Kidney (tissue), 14 donors: Measurements from ENCODE around the gene EEFSEC. TPM values are rescaled to one million over a fixed set of nuclear protein-coding genes. Genes with fewer than 3 reads are reported as not detected.

ENCODE experiments used
- DNase-seq, 5 donors: peaks; one replicate each; pipeline ENCODE4 v3.0.0-alpha.2; 2013 to 2020
- FAIRE-seq: peaks from 2 replicates; lab custom pipeline; 2012; peaks lifted over from hg19 to GRCh38; lab: Jason Lieb, UNC
- H3K27ac ChIP-seq, 2 donors: one replicate each; pipeline ENCODE4 v1.7.0; 2013; ENCODE audit warnings: low read depth in 2 of 2, low read length in 2 of 2, inconsistent platforms in 1 of 2
- H3K27me3 ChIP-seq: one replicate; pipeline ENCODE4 v1.7.1; 2013; ENCODE audit warnings: low read length, inconsistent platforms; ENCODE audit not compliant: control insufficient read depth, insufficient read depth
- H3K36me3 ChIP-seq, 3 donors: one replicate each; pipeline versions ENCODE4 v1.7.0 to v1.7.1; 2013; ENCODE audit warnings: low read length in 3 of 3, control low read depth in 1 of 3, inconsistent platforms in 1 of 3; ENCODE audit not compliant: insufficient read depth in 3 of 3, control insufficient read depth in 2 of 3
- H3K4me1 ChIP-seq, 3 donors: one replicate each; pipeline versions ENCODE4 v1.7.0 to v1.7.1; 2013; ENCODE audit warnings: low read length in 3 of 3, inconsistent platforms in 1 of 3, low read depth in 1 of 3; ENCODE audit not compliant: control insufficient read depth in 2 of 3, insufficient read depth in 2 of 3
- H3K4me3 ChIP-seq, 3 donors: one replicate each; pipeline versions ENCODE4 v1.7.0 to v1.8.1; 2013; ENCODE audit warnings: low read length in 3 of 3, control low read depth in 1 of 3, inconsistent platforms in 1 of 3
- H3K9ac ChIP-seq, 3 donors: one replicate each; pipeline versions ENCODE4 v1.7.0 to v1.7.1; 2013; ENCODE audit warnings: low read length in 3 of 3, control low read depth in 1 of 3, inconsistent platforms in 1 of 3
- H3K9me3 ChIP-seq, 3 donors: one replicate each; pipeline versions ENCODE4 v1.7.0 to v1.7.1; 2013; ENCODE audit warnings: low read length in 3 of 3, control low read depth in 1 of 3, inconsistent platforms in 1 of 3; ENCODE audit not compliant: control insufficient read depth in 2 of 3, insufficient read depth in 1 of 3
- CTCF ChIP-seq: IDR thresholded peaks from 3 replicates; pipeline ENCODE4 v1.5.1; 2012; ENCODE audit warnings: mild to moderate bottlenecking, moderate library complexity, borderline replicate concordance; ENCODE audit not compliant: insufficient read depth; ENCODE audit errors: extremely low read depth
- intact Hi-C: fragments of 100-400 bp; cut with DNase I; formaldehyde crosslinking; loops from one replicate; pipeline ENCODE4 v1.11.1; 2022
- polyA plus RNA-seq: library from polyadenylated mRNA; stranded (reverse); fragments of 350-450 nt; fragmentation: Illumina TruSeq; extraction: RNeasy Lipid Tissue Mini Kit (QIAGEN cat#74804); gene quantifications from one replicate; pipeline ENCODE4 v1.2.3, GENCODE V29; 2014; ENCODE audit warnings: low read depth, low replicate concordance; ENCODE audit not compliant: insufficient read depth
- total RNA-seq: library from RNA; stranded (reverse); fragmentation: NEBNext Ultra II Directional; extraction: Animal tissue kit (Norgen Biotek cat#: 25700); gene quantifications from one replicate; pipeline ENCODE4 v1.2.1, GENCODE V29; 2021
- donor health status: control.
- donor health status: control.
- donor health status: control.
- donor health status: control.
- donor health status: control.
- donor health status: DM: yes; HTN: yes; CAD: no.
- donor health status: Normal renal cell carcinoma (clear cell type).

The EEFSEC gene
- total and polyA plus RNA-seq, 2 donors from 2014 or later: 15.2 to 23.2 TPM

DNA sequence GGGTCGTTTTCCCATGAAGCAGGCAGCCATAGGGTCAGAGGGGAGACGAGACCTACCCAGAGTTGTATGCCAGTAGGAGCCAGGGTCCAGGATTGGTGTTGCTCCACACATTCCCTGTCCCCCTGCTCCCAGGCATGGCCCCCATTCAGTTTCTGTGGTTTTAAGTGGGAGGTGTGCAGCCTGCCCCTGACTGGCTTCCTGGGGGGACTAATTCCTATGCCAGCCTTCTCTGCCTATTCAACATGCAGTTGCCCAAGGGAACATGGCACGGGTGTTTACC lies 126.3 kb downstream of the EEFSEC start:
- DNase-seq: peak in 1 of 5 donors; percentile 55
- no peaks in the 10 kb centered on the region for H3K9me3 ChIP-seq
- H3K36me3 ChIP-seq: peaks cover 0 to 3% (median 0%) of the 10 kb centered on the region in 3 donors
- no peak overlapping the region for H3K4me3 ChIP-seq
- H3K27me3 ChIP-seq: no peaks in the 10 kb centered on the region
- H3K4me1 ChIP-seq: peaks cover 0 to 9% (median 7%) of the 10 kb centered on the region in 3 donors
- no peak for TF ChIP-seq CTCF
- no peak overlapping the region for H3K27ac ChIP-seq
- no peak for FAIRE-seq
- intact Hi-C loops: no loop called here
- no peak overlapping the region for H3K9ac ChIP-seq

- intact Hi-C loops: no loop called here
- Histone ChIP-seq H3K9ac (no peak overlapping the region), H3K27ac (no peak overlapping the region), H3K27me3 (no peaks in the 10 kb centered on the region), H3K36me3 (peaks cover 0 to 3% (median 0%) of the 10 kb centered on the region in 3 donors), H3K9me3 (no peaks in the 10 kb centered on the region), H3K4me1 (peaks cover 0 to 9% (median 7%) of the 10 kb centered on the region in 3 donors), H3K4me3 (no peak overlapping the region)
- DNase-seq: peak in 3 of 5 donors; percentile 37 to 81 (median 39)
- no peak for FAIRE-seq
- TF ChIP-seq CTCF: no peak
Observed at GRCh38 chr3:128280481-128281052, 127.3 kb downstream of the EEFSEC start.

DNA sequence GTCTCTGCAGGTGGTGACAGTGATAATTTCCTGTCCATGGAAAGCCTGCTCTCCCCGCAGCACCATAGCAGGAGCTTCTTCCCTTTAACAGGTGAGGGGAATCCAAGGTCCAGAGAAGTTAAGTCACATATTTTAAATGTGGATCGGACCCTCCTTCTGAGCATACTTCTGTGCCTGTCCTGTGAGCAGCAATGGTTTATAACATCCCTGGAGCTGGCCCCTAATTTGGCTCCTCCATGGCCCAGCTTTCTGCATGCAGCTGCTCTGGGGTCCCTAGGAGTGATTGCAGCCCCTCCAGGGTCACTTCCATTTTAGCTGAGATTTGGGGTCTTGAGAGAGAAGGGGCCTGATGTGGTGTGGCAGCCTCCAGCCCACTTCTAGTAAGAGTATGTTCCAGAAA lies 127.8 kb downstream of the EEFSEC start:
- Histone ChIP-seq H3K4me3 (no peak overlapping the region), H3K9me3 (no peaks in the 10 kb centered on the region), H3K27me3 (no peaks in the 10 kb centered on the region), H3K36me3 (peaks cover 0 to 3% (median 0%) of the 10 kb centered on the region in 3 donors), H3K27ac (no peak overlapping the region), H3K9ac (no peak overlapping the region), H3K4me1 (peaks cover 0 to 9% (median 7%) of the 10 kb centered on the region in 3 donors)
- no peak for TF ChIP-seq CTCF
- DNase-seq (no peak), FAIRE-seq (no peak)
- intact Hi-C loops: no loop called here
